Hematopoietic multipotent progenitor cell treated with erythropoietin and hydrocortisone succinate and interleukin-3 and kit ligand, for 8 days (in vitro differentiated cells): ENCODE results near the gene CFI.
"Not testable (repeated sequence)": the region's sequence is repeated elsewhere in the genome, so short reads cannot be mapped to it uniquely, and the experiment has no call there.

Source experiments
- DNase-seq: peaks from one replicate; pipeline ENCODE4 v3.0.0-alpha.2; 2015

Gene CFI

DNA sequence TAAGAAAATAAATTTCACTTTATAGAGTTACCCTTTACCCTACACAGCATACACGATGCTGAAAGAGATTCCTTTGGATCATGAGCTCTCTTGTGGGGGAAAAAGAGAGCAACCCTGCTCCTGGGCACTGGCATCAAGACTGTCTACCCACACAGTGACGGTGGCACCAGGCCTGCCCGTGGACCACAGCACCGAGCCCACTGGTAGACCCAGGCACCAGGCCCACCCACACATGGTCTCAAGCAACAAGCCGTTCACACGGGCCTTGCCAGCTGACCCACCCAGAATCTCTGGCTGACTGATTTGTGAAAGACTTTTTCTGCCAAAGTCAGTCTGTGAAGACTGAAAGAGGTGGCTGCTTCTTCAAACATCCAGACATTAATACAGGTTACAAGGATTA is 6.7 kb downstream of the CFI start:
- DNase-seq: no peak

DNA sequence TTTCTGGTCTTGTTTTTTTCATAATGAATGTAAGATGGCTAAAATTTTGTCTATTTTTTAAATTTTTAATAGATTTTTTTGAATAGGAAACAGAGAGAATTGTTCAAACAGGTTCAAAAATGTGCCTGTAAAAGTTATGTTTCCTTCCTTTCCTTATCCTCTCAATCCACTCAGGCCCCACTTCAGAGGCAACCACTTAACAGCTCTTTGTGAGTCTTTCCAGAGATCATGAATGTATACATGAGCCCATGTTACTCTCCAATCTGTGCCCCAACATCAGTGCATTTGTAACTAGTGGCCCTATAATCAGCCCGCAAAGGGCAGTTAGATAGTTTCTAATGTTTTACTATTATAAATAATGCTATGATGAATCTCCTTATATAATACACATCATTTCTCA is 14.0 kb downstream of the CFI start:
- DNase-seq: no peak

DNA sequence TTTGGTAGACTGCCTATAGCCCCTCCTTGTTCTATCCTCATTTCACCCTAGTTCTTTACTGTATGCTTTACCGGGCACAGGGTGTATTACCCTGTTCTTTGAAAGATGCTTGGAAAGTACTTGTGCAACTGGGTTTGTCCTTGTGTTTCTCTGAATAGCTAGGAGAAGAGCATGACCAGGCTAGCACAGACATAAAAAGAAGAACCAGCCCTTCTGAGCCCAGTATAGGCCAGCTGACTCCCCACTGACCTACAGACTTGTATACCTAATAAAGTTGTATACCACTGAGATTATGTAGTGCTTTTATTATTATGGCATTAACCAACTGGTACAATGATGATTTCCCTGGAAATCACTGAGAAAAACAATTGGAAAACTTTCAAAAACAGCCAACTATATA is 15.0 kb downstream of the CFI start:
- no peak for DNase-seq

DNA sequence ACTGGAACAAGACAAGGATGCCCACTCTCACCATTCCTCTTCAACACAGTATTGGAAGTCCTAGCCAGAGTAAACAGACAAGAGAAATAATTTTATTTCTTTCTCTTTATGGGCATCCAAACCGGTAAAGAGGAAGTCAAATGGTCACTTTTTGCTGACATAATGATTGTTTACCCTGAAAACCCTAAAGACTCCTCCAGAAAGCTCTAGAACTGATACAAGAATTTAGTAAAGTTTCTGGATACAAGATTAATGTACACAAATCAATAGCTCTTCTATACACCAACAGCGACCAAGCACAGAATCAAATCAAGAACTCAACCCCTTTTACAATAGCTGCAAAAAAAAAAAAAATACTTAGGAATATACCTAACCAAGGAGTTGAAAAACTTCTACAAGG is 19.7 kb downstream of the CFI start:
- DNase-seq: not testable (repeated sequence)

DNA sequence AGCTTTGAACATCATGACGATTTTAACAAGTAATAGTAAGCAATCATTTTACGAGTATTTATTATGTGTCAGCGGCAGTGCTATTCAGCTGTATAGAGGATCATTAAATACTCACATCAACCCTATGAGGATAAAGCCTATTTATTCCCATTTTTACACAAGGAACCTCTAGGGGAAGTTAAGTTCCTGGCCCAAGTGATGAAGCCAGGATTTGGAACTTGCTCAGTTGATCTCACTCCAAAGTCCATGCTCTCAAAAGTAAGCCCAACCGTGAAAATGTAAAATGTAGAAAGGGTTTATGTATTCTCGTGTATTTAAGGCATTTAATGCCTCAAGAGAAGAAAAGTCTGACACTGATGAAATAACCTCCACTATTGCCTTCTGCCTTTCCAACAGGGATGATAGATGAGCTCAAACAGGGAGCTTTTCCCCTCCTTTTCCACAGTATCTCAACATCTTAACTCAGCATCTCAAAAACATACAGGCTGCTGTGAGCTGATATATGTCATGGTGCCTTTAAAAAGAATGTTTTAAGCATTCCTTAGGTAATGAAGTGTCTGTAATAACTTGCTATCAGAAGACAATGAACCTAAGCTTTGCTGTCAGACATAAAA is 36.9 kb downstream of the CFI start:
- no peak for DNase-seq

DNA sequence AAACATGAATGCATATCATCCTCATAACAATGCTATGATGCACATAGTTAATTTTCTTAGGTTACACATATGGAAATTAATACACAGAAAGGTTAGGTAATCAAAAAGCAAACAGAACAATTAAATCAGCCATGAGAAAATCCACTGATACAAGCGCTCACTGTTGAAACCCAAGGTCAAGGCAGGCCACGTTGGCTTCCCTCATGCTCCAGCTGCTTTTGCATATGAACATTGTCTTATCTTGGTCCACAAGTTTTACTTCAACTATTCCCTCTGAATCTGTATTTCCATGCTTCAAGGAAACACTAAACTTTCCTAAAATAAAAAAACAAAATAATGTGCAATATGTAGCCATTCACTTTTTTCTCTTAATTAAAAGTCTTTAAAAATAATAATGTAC is 37.4 kb downstream of the CFI start:
- no peak for DNase-seq

DNA sequence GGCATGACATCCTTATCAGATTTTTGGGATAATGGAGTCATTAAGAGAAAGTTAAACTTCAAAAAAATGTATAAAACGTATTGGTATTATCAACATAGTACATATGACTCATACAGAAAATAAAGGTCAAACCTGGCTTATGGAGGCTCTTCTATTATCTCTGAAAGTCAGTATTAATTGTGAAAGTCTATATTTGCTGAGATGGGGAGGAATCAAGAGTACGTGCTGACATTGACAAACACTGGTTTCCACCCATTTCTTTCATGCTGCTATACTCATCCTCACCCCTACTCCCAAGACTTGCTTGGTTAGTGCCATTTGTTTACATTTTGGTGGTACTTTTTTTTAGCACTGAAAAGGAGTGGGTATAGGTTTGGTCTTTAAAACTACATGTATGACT is 41.1 kb downstream of the CFI start:
- no peak for DNase-seq

DNA sequence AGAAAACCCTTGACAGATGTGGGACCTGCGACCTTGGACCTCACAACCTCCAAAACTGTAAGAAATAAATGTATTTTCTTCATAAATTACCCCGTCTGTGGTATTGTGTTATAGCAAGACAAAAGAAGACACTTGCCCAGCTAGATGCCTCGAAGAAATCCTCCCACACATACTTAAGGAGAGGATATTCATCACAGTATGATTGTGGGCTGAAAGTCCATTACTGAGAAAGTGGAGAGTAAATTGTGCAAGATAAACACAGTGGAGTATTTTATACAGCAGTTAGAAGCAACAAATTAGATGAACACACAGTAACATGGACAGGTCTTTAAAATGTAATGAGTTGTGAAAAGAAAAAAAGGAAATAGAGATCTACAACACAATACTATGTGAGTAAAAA is 46.1 kb downstream of the CFI start:
- no peak for DNase-seq

DNA sequence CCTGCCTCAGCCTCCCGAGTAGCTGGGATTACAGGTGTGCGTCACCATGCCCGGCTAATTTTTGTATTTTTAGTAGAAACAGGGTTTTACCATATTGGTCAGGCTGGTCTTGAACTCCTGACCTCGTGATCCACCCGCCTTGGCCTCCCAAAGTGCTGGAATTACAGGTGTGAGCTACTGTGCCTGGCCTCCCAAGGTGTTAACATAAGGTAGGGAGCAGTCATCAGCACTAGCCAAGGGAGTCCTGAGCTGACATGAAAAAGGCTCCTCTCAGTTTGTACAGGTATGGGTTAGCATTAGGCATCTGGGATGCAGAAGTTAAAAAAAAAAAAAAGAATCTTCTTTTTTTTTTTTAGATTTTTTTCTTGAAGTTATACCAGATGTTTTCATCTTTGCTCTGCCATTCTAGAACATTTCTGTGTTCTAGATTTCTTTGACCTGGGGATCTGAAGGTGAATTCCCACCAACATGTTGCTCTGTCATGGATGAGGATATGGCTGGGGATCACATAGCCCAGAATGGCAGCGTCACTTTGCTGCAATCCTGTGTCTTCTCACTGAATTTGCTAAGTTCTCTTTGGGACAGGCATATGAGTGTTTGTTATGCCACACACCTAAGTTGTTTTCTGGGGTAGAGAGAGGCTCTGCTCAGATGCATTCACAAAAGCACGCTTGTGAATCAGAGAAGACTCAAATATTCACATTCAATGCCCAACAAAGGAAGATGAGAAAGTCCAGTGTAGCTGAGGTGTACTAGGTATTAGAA is 47.5 kb downstream of the CFI start:
- DNase-seq: no peak

DNA sequence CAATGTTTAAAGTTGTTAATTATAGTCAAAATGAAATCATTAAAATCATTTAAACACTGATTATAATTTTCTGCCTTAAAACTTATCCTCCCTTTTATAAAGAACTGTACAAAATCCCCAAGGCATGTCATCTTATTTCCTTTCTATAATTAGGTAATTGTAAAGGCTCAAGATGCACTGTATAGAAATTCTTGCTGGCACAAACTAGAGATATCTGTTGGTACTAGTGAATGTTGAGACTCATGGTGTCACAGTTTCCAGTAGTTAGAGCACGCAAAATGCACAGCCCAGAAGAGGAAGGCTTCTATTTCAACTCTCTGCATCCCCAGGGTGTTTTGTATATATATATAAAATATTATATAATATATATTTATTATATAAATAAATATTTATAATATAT is 49.3 kb downstream of the CFI start:
- peak; percentile 15 for DNase-seq

DNA sequence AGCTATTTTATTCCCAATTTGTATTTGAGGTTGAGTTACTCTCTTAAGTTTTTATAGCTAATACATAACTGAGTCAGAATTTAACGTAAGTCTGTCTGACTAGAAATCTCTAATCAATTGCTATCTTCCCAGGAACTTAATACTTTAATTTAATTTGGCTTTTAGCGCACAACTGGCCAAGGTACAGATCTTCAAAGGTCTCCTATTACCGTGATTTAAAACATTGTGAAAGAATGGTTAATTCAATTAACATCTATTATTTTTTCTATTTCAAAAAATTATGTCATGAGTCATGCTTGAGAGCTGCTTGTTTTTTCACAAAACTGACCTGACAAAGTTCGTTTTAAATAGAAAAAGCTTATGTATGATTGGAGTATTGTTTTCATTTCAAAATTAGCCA is 49.9 kb downstream of the CFI start:
- no peak for DNase-seq

DNA sequence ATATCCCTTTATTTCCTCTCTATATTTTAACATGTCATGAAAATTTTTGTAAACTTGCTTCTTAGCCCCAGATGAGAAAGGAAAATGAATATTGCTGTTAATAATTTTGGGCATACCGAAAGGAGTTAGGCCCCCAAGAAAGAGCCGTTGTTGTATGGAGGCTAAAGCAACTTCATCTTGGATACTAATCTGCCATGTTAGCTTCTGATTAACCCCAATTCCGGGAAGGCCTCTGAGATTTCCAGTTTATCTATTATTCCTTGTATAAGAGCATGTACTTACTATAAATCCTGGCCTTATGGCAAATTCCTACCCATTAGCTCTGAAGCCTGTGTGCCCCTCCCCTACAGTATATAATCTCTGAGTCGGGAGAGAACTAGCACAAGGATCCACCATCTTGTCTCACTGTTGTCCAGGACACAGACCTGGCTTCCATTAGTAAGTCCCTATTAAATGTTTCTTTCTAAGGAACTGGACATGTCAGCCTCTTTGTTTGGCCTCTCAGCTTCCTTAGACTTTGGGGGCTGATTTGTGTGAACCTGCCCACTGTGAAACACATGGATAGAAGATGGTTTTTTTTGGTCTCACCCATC is 51.1 kb downstream of the CFI start:
- no peak for DNase-seq

DNA sequence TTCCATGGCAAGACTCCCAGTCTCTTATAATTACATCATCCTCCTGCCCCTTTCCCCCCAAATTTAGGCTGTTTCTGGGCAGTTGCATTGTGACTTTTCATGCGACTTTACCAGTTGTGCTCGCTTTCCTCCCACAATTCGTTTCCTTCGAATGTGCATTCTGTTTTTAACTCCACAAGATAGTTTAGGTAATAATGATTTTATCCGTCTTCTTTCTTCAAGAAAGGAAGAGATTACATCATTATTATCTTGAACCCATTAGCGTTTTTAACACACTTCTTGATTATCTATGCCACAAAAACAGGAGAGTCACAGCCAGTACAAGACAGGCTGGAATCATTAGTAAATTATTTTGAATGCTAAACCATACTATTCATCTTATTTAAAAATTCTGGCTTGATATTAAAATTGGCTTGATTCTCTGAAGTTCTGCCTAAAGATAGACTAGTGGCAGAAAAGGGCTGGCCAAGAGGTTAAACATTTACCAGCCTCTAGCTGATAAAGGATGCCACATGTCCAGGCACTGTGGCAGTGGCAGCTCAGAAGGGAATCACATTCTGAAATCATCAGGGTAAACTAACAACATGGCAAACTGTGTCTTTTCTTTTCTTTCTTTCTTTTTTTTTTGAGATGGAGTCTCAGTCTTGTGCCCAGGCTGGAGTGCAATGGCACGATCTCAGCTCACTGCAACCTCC is 52.3 kb downstream of the CFI start:
- no peak for DNase-seq

DNA sequence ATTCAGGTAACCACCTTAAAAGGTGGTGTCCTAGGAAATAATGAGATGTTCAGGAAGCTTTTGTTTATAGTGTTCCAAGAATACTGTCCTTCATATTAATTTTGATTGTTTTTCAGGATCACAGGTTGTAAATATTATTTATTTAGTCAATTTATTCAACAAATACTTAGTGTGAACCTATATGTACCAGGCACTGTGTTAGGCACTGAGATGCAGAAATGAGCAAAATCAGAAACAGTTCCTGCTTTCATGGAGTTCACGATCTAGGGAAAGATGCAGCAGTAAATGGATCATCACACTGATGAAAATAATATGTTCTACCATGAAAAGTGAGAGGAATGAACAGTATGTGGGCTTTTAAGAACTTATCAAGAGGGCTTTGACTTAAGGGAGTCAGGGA is 53.7 kb downstream of the CFI start:
- DNase-seq: no peak

DNA sequence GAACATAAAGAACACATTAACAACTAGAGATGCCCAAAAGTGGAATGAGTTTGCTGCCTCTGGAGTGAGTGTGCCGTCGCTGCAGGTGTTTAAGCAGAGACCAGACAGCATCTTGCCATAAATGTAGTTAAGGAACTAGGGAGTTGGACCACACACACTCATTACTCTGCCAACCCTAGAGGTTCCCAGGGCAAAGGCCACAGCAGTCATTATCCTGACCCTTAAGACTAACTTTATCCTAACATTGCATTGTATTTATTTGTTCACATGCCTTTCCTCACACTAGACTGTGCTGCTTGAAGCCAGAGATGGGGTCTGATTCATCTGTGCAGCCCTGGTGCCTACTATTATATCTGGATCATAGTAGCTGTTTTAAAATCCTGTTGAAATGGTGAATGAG is 55.1 kb downstream of the CFI start:
- DNase-seq: no peak

DNA sequence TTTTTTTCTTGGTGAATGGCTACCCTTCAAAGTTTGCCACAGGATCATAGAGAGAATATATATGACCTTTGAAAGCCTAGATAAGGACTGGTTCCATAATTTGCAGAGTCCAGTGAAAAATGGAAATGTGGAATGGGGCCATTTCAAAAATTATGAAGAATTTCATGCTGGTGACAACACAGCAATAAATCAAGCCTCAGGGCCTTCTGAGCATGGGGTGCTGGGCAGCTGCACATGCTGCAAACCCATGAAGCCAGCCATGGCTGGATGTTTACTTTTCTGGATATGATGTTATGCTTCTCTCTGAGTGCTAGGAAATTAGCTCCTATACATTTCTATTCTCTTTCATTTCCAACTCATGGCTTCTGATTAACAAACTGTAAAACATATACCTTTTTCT is 56.0 kb downstream of the CFI start:
- no peak for DNase-seq

DNA sequence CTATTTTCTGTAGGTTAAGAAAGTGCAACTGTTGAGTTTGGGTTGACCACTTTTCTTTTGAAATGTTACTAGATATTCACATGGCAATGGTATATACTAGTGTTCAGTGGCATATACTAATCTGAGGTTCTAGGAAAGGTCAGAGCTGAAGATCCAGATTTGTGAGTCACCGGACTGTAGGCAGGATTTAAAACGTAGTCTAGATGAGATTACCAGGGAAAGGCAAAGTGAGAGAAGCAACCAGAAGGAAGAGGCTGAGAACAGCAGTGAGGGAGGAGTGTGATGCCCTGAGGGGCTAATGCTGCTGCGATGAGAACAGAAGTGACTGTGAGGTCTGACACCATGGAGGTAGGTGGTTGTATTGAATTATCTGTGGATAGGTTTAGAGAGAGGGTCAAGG is 62.3 kb downstream of the CFI start:
- DNase-seq: no peak

DNA sequence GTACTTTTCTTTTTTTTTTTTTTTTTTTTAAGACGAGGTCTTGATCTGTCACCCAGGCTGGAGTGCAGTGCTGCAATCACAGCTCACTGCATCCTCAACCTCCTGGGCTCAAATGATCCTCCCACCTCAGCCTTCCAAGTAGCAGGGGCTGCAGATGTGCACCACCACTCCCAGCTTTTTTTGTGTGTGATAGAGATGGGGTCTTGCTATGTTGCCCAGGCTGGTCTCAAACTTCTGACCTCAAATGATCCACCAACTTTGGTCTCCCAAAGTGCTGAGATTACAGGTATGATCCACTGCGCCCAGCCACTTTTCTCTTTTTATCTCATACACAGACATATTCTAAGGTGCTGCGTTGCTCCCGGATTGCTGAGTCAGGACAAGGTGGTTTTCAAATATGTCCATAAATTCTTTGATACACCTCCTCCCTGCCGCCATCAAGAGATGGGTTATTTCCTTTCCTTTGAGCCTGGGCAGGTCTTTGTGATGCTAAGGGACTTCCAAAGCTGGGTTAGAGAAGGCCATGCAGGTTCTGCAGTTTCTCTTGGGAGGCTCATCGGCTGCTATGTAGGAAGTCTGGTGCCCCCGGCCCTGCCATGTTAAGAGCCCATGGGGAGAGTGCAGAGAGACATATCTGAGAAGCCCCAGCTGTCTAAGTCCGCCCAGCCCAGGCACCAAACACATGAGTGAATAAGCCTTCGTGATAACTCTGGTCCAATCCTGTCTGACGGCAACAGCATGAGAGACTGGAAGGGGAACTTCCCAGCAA is 63.5 kb downstream of the CFI start:
- no peak for DNase-seq

DNA sequence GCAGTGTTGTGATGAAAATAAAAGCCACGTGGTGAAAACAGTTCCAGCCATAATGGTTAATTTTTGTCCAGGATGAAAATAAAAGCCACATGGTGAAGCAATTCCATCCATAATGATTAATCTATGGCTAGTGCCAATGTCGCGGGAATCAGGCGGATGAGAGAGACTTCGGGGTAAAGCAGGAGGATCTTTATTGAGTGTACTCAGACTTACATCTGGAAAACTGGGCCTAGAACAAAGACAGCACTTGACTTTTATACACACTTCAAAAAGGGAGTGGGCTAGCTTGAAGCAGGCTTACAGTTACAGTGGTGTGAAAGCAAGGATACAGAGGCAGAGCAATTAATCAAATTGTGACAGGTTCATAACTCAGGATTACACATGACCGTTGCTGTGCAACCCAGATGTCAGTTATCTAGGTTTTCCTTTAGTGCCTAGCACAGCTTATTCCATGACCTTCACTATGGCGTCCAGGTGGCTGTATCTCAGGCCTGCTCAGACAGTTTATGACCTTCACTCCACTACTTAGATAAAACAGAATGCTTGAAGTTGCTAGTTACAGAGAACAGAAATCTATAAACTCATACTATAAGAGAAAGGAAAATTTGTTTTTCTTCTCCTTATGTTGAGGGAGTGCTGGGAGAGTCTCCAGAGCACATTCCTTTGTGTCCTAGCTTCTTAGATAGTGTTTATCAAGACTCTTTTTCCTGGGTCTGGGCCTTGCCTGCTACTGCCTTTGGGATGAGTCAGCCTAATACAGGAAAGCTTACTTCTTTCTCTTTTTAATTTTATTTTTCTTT is 66.0 kb downstream of the CFI start:
- DNase-seq: no peak

DNA sequence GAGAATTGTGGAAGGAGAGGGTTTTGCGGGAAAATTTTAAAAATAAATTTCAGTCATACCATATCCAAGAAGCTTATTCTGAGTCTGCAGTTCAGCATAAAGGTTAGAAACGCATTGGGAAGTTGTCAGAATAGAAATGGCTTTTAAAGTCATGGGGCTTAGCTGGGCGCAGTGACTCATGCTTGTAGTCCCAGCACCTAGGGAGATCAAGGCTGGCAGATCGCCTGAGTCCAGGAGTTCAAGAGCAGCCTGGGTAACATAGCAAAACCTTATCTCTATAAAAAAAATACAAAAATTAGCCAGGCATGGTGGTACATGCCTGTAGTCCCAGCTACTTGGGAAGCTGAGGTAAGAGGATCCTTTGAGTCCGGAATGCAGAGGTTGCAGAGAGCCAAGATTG is 68.1 kb downstream of the CFI start:
- DNase-seq: peak; percentile 18

DNA sequence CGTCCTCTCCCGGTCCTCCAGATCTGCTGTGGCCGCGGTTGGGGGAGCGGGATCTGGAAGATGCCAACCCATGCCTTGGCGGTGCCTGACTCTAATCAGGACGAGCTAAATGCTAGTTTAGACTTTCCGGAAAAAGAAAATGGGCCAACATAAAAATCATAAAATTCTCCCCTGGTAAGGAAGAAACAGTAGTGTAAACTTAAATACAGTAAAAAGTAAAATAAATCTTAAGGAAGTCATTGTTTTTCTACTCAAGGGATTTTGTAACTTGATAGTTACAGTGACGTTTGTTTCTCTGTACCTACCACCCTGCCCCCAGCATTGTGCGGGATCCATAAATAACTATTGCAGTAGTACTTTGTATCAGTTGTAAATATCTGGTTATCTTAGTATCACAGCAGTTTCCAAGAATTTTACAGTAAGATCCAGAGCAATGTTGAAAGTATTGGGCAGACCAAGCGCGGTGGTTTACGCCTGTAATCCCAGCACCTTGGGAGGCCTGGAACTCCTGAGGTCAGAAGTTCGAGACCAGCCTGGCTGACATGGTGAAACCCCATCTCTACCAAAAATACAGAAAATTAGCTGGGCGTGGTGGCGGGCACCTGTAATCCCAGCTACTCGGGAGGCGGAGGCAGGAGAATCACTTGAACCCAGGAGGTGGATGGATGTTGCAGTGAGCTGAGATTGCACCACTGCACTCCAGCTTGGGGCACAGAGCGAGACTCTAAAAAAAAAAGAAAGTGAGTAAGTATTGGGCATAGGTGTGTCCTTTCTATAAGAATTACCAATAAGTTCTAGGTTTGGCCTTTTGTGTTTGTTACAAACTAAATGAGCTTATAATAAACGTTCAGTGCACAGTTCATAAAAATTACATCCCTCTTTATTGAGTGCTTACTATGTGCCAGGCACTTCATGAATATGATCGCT is 70.9 kb downstream of the CFI start:
- no peak for DNase-seq
